ENCODE results near the gene ASCC2.
A peak's percentile ranks its signal among the peaks of the same experiment; 100 is the strongest.
"Not testable (repeated sequence)": the region's sequence is repeated elsewhere in the genome, so short reads cannot be mapped to it uniquely, and the experiment has no call there.

Gene ASCC2
- total RNA-seq: 55.0 to 74.4 (median 62.5) reads per million in 3 experiments

GRCh38 chr22:29837741-29838598 is at the start of gene ASCC2:
Gene ASCC2, minus strand, starts transcription at chr22:29838274. Its CDS starts 5,949 bp downstream, at chr22:29832325.
- peak; percentile 98 for DNase-seq

DNA sequence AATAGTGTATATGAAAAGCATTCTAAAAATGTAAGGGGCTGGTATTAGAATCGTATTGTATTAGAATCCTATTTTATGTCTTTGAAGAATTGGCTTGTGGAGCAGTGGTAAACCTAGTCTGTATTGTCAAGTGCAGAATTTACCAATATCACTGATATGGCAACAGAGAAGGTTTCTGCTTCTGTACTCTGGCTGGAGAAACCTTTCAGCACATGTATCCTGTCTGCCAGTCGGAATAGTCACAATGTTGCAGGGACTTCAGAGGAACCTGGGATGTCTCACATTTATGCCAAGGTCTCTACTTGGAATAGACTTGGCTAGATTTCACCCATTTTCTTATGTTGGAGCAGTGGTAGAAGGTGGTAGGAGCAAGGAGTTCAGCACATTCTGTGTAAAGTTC is 49.3 kb upstream of the ASCC2 start:
- DNase-seq: no peak

DNA sequence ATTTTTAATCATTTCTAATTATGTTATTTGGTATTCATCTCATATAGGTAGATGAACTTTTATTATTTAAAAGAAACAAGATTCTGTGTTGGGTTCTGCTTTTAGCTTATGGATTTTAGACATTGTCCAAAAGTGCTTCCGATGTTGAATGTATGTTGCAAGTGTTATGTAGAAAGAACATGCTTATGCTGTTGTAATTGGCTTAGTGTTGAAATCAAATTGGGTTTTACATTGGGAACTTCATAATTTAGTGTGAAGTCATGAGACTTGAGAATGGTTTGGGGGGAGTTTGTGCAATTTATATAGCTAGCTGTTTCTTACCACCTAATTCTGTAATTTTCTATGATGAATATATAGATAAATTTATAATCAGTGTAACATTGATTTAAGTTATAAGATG is 48.5 kb upstream of the ASCC2 start:
- no peak for DNase-seq

DNA sequence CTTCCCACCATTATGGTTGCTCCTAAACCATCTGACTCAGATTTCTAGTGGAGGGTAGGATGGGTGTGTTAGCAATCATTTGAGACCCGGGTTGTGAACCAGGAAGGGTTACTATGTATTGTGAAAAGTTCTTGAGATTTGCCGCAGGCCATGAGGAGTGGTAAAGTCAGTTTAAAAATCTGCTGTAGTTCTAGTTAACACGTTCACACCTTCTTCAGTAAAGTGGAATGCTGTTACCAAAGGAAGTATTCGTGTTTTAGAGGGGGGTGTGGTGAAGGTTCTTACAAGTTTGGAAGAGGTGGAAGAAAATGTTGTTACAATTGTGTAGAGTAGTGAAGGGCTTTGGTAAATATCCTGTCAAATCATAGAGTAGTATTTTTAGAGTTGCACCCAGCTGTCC is 47.5 kb upstream of the ASCC2 start:
- no peak for DNase-seq

- peak; percentile 15 for DNase-seq
Observed at GRCh38 chr22:29883775-29884097, 45.7 kb upstream of the ASCC2 start.

DNA sequence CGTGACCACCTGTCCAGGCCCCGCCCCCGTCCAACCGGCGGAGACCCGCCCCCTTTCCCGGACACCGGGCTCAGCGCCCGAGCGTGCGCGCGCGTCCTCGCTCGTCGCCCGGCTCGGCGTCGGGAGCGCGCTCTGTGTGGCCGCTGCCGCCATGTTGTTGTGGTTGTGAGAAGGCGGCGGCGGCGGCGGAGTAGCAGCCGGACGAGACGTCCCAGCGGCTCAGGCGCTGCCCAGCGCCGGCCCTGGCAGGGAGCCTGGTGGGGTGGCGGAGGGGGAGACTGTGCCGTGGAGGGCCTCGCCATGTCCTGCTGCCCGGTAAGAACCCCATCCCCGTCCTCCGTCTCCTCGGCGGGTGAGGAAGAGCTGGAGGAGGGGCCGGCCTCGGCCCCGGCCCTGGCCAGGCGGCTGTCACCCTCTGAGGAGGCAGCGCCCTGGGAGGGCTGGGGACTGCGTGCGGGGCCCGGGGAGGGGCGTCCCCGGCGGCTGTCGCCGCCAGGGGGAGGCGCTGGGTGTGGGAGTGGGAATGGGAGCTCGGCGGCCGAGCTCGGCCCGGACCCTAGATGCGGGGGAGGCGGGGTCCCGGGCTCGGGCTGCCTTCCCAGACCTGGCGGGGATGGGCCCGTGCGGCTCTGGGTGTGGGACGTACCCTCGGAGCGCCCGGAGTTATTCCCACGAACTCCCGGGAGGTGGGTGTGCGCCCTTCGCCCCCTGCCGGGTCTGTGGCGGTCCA is 45.1 kb upstream of the ASCC2 start, which contains the start of gene MTMR3:
Gene MTMR3 (plus strand): TSS at position 130 of the 730 bp plus-strand sequence. CDS start 87,886 bp downstream, outside the sequence.
- DNase-seq: peak; percentile 84

DNA sequence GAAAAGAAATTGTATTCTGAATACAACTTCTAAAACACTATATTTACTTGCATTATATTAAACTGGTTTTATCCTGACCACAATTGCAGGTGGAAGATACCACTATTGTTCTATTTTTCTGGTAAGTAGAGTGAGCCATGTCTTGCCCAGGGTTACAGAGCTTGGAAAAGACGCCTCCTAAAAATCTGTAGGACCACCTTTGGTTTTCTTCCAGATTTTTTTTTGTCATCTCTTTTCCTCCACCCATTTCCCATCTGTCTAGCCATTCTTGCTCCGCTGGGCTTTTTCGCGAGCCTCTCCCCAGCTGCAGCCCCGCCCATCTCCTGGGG is 44.6 kb upstream of the ASCC2 start:
- DNase-seq: no peak

DNA sequence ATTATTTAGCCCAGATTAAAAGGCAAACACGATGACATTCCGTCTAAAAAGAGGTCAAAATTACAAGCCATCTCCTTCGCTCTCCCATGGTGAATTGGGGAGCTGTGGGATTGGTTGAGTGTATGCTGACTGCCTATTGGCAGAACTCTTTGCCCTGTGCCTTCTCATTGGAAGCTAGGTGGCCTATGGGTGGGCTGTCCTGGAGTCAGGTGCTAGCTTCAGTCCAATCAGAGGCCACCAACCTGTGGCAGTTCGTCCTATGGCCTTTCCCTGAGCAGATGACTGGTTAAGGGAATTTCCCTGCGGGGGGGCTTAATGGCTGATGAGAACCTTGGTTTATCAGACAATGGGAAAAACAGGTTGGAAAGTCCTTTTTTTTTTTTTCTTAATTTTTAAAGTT is 41.7 kb upstream of the ASCC2 start:
- DNase-seq: no peak

GRCh38 chr22:29877620-29878019 is 39.5 kb upstream of the ASCC2 start:
- DNase-seq: no peak

GRCh38 chr22:29873943-29874342 is 35.9 kb upstream of the ASCC2 start:
- no peak for DNase-seq

GRCh38 chr22:29872989-29873388 is 34.9 kb upstream of the ASCC2 start:
- no peak for DNase-seq

- no peak for DNase-seq
Observed at GRCh38 chr22:29872144-29872893, 34.2 kb upstream of the ASCC2 start.

- DNase-seq: no peak
Observed at GRCh38 chr22:29871684-29872083, 33.6 kb upstream of the ASCC2 start.

DNA sequence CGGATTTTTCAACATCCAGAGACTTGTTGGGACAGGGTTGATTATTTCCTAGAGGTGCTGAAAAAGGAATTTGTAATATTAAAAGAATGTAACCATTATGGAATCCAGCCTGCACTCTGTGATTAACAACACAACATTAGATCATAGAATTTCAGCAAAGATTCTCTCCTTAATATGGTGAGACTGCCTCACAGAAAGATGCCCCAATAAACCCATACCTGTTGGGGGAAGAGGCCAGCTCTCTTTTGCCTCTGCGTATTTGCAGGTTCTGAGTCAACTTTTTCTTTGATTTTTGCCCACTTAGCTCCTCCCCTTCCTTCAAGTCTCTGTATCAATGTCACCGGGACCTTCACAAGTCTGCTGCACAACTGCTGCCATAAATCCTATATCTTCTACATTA is 32.5 kb upstream of the ASCC2 start:
- DNase-seq: no peak

DNA sequence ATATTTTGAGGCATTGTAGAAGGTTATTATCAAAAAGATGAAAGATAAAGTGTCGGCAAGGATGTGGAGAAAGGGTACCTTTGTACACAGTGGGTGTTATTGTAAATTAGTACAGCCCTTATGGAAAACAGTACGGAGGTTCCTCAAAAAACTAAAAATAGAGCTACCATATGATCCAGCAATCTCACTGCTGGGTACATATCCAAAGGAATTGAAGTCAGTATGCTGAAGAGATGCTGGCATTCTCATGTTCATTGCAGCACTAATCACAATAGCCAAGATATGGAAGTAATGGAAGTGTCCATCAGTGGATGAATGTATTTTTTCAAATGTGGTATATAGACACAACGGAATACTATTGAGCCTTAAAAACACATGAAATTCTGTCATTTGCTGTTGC is 29.8 kb upstream of the ASCC2 start:
- DNase-seq: no peak

GRCh38 chr22:29867260-29867659 is 29.2 kb upstream of the ASCC2 start:
- no peak for DNase-seq

GRCh38 chr22:29865572-29865971 is 27.5 kb upstream of the ASCC2 start:
- DNase-seq: not testable (repeated sequence)

GRCh38 chr22:29861672-29862297 is 23.7 kb upstream of the ASCC2 start:
- no peak for DNase-seq

DNA sequence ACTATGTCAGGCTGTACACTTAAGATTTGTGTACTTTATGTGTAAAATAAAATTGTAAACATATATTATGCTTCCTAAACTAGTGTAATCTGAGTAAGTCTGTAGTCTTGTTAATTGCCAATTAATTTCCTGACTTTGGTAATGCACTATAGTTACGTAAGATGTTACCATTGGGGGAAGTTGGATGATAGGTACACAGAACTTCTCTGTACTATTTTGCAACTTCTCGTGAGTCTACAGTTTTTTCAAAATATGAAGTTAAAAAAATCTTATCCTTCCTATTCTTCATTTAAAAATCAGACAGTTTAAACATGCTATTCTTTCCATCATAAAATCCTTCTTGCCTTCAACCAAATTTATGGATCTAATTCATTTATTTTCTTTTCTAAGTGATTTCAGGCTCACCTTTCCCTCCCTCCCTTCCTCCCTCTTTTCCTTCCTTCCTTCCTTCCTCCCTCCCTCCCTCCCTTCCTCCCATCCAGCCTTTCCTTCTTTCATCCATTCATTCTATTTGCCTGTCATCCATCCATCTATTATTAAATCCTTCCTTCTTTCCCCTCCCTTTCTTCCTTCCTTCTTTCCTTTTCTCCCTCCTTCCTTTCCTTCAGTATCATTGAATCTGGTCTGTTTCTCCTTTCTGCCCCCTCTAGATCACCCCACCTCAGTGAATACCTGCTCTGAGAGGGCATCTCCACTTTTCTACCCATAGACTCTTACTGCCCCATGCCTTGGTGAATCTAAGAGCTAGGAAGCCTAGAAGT is 22.1 kb upstream of the ASCC2 start:
- DNase-seq: no peak

- not testable (repeated sequence) for DNase-seq
Observed at GRCh38 chr22:29859030-29859429, 21.0 kb upstream of the ASCC2 start.

DNA sequence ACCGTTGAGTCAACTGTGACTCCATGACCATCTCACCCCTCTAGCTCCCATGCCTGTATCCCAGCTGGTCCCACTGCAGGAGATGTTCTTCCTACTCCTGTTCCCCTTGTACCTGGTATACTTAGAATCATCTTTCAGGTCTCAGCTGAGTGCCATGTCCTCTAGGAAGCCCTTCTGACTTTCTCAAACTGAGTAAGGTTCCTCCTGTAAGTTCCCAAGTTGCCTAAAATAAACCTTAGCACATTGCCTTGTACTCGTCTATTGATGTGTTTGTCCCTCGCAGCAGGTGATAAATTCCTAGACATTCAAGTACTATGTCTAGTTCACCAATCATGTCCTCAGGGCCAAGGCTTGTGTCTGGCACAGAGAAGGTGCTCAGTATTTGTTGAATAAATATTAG is 18.4 kb upstream of the ASCC2 start:
- no peak for DNase-seq

- DNase-seq: no peak
Observed at GRCh38 chr22:29855611-29856181, 17.6 kb upstream of the ASCC2 start.

All from central memory CD4-positive, alpha-beta T cell (primary cell).